ENCODE data around the gene VAX1. TPM values are rescaled to one million over a fixed set of nuclear protein-coding genes. Genes with fewer than 3 reads are reported as not detected.
A peak's percentile ranks its signal among the peaks of the same experiment; 100 is the strongest.
"Not testable (repeated sequence)": the region's sequence is repeated elsewhere in the genome, so short reads cannot be mapped to it uniquely, and the experiment has no call there.

Gene VAX1
- total RNA-seq, 1 experiment from 2014 or later = not detected

DNA sequence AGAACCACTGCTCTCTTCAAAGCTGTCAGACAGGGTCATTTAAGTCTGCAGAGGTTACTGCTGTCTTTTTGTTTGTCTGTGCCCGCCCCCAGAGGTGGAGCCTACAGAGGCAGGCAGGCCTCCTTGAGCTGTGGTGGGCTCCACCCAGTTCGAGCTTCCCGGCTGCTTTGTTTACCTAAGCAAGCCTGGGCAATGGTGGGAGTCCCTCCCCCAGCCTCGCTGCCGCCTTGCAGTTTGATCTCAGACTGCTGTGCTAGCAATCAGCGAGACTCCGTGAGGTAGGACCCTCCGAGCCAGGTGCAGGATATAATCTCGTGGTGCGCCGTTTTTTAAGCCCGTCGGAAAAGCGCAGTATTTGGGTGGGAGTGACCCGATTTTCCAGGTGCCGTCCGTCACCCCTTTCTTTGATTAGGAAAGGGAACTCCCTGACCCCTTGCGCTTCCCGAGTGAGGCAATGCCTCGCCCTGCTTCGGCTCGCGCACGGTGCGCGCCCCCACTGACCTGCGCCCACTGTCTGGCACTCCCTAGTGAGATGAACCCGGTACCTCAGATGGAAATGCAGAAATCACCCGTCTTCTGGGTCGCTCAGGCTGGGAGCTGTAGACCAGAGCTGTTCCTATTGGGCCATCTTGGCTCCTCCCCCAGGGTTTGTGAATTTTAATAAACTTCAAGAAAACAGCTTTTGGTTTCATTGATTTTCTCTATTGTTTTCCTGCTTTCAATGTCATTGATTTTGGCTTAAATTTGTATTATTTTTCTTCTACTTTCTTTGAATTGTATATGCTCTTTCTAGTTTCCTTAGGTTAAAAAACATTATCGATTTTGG lies 53.4 kb downstream of the VAX1 start:
- CTCF ChIA-PET = interaction anchor here (1.0 kb wide), 1 partner anchor 28 kb away, joined by 5 read pairs; no protein-coding TSS in a partner anchor
- intact Hi-C loops (cut with micrococcal nuclease) = not testable (repeated sequence)

More for the DNA sequence above, 53.4 kb downstream of the VAX1 start:
- Histone ChIP-seq H2AFZ (ENCODE audit: low read depth, low read length, poor library complexity, severe bottlenecking) (peak overlapping the region; percentile 7), H3K4me1 (ENCODE audit: control insufficient read depth in 1 of 2, insufficient read depth in 2 of 2, low read length in 2 of 2) (peaks cover 3 to 13% of the 10 kb centered on the region in 2 experiments; a peak in 2 of 4 replicates)
- H3K27ac ChIP-seq (ENCODE audit: low read depth, low read length); H3K4me3 ChIP-seq (replicated peaks in 1 of 2; ENCODE audit: low read depth in 1 of 2, low read length in 2 of 2); H3K36me3 ChIP-seq (ENCODE audit: control insufficient read depth in 1 of 2, insufficient read depth in 2 of 2, low read length in 2 of 2); H3K4me2 ChIP-seq (ENCODE audit: low read length); H3K9me3 ChIP-seq (ENCODE audit: control insufficient read depth in 1 of 2, insufficient read depth in 1 of 2, low read depth in 1 of 2, low read length in 2 of 2); H3K9me2 ChIP-seq (ENCODE audit: insufficient read depth); H3K9ac ChIP-seq (ENCODE audit: low read length); POLR2A ChIA-PET; RAD21 ChIA-PET (ENCODE audit: low non-redundant PET in 1 of 2, low total read pairs in 2 of 2, uncharacterized antibody in 2 of 2, unreplicated experiment in 2 of 2); BruUV-seq (replicated peaks); H3K79me2 ChIP-seq (ENCODE audit: insufficient read depth, low read length); H3K27me3 ChIP-seq (ENCODE audit: insufficient read depth, low read length); H4K20me1 ChIP-seq (ENCODE audit: insufficient read depth); DNase-seq (ENCODE audit: low read depth, low spot score); ATAC-seq: not testable (repeated sequence)

Small RNAs within 50 kb of the gene (microRNA-seq; reads per million reads assigned to microRNA genes)
- 3.6 reads per million for gene MIR3663 (ENCODE audit: borderline number of aligned reads)

Other genes starting within 250 kb of the VAX1 start
- 64.0 TPM for gene SHTN1, start 133.1 kb downstream of the VAX1 start, total RNA-seq (2021; ENCODE audit: unreplicated experiment)
- not detected for gene KCNK18, start 59.2 kb upstream of the VAX1 start, total RNA-seq (2021; ENCODE audit: unreplicated experiment)
- gene SLC18A2, start 102.8 kb upstream of the VAX1 start, total RNA-seq (2021; ENCODE audit: unreplicated experiment) = not detected
- 61.7 TPM for gene PDZD8, start 237.2 kb upstream of the VAX1 start, total RNA-seq (2021; ENCODE audit: unreplicated experiment)

Data from HCT116 (cell line).